ENCODE measurements around the gene SLC12A7.

Gene SLC12A7

DNA sequence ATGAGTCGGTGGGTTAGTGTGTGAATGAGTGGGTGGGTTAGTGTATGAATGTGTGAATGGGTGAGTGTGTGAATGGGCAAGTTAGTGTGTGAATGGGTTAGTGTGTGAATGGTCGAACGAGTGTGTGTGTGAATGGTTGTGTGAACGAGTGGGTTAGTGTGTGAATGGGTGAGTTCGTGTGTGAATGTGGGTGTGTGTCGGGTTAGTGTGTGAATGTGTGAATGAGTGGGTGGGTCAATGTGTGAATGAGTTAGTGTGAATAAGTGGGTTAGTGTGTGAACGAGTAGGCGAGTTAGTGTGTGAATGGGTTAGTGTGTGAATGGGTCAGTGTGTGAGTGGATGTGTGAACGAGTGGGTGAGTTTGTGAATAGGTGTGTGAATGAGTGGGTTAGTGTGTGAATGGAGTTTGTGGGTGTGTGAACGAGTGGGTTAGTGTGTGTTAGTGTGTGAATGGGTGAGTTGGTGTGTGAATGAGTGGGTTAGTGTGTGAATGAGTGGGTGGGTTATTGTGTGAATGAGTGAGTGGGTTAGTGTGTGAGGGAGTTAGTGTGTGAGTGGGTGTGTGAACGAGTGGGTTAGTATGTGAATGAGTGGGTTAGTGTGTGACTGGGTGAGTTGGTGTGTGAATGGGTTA, 64.4 kb downstream of the SLC12A7 start (continued):
- TF ChIP-seq ZNF274 (IDR thresholded peaks at IDR 0.05; ENCODE audit: low read length) (no peak), ZNF274 (tag by site-specific recombination; IDR thresholded peaks at IDR 0.05; ENCODE audit: borderline replicate concordance) (0 out of 2 replicates have a peak, but pooled peaks have one; percentile 9), BCL11B (tag by site-specific recombination; IDR thresholded peaks at IDR 0.05; ENCODE audit: low read depth) (no peak), ZNF114 (tag by site-specific recombination; IDR thresholded peaks at IDR 0.05) (no peak), ZBTB8A (tag by site-specific recombination; IDR thresholded peaks at IDR 0.05) (no peak), ZNF626 (tag by site-specific recombination; IDR thresholded peaks at IDR 0.05) (no peak), GLI2 (tag by site-specific recombination; IDR thresholded peaks at IDR 0.05; ENCODE audit: borderline replicate concordance, low read depth) (no peak), ZNF530 (tag by site-specific recombination; IDR thresholded peaks at IDR 0.05; ENCODE audit: low read depth) (no peak), ZNF37A (tag by site-specific recombination; IDR thresholded peaks at IDR 0.05) (no peak), ZNF140 (tag by site-specific recombination; IDR thresholded peaks at IDR 0.05) (peak; percentile 3; the same call in 1 of the 2 replicates), ZSCAN16 (tag by site-specific recombination; IDR thresholded peaks at IDR 0.05) (no peak), ZNF266 (tag by site-specific recombination; IDR thresholded peaks at IDR 0.05; ENCODE audit: low read depth) (peak; percentile 9; the same call in 1 of the 2 replicates), REPIN1 (tag by site-specific recombination; IDR thresholded peaks at IDR 0.05; ENCODE audit: low read depth) (no peak), ZNF610 (tag by site-specific recombination; IDR thresholded peaks at IDR 0.05; ENCODE audit: borderline replicate concordance) (no peak), ZNF830 (tag by site-specific recombination; IDR thresholded peaks at IDR 0.05; ENCODE audit: low read depth) (no peak), ZNF223 (tag by site-specific recombination; IDR thresholded peaks at IDR 0.05) (no peak), SP7 (tag by site-specific recombination; IDR thresholded peaks at IDR 0.05) (no peak), ZSCAN23 (tag by site-specific recombination; IDR thresholded peaks at IDR 0.05) (no peak), RBAK (tag by site-specific recombination; IDR thresholded peaks at IDR 0.05) (no peak)
- TF ChIP-seq, protein P1, sequence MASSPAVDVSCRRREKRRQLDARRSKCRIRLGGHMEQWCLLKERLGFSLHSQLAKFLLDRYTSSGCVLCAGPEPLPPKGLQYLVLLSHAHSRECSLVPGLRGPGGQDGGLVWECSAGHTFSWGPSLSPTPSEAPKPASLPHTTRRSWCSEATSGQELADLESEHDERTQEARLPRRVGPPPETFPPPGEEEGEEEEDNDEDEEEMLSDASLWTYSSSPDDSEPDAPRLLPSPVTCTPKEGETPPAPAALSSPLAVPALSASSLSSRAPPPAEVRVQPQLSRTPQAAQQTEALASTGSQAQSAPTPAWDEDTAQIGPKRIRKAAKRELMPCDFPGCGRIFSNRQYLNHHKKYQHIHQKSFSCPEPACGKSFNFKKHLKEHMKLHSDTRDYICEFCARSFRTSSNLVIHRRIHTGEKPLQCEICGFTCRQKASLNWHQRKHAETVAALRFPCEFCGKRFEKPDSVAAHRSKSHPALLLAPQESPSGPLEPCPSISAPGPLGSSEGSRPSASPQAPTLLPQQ (tag by site-specific recombination; IDR thresholded peaks at IDR 0.05), result no peak
- TF ChIP-seq, protein P2, sequence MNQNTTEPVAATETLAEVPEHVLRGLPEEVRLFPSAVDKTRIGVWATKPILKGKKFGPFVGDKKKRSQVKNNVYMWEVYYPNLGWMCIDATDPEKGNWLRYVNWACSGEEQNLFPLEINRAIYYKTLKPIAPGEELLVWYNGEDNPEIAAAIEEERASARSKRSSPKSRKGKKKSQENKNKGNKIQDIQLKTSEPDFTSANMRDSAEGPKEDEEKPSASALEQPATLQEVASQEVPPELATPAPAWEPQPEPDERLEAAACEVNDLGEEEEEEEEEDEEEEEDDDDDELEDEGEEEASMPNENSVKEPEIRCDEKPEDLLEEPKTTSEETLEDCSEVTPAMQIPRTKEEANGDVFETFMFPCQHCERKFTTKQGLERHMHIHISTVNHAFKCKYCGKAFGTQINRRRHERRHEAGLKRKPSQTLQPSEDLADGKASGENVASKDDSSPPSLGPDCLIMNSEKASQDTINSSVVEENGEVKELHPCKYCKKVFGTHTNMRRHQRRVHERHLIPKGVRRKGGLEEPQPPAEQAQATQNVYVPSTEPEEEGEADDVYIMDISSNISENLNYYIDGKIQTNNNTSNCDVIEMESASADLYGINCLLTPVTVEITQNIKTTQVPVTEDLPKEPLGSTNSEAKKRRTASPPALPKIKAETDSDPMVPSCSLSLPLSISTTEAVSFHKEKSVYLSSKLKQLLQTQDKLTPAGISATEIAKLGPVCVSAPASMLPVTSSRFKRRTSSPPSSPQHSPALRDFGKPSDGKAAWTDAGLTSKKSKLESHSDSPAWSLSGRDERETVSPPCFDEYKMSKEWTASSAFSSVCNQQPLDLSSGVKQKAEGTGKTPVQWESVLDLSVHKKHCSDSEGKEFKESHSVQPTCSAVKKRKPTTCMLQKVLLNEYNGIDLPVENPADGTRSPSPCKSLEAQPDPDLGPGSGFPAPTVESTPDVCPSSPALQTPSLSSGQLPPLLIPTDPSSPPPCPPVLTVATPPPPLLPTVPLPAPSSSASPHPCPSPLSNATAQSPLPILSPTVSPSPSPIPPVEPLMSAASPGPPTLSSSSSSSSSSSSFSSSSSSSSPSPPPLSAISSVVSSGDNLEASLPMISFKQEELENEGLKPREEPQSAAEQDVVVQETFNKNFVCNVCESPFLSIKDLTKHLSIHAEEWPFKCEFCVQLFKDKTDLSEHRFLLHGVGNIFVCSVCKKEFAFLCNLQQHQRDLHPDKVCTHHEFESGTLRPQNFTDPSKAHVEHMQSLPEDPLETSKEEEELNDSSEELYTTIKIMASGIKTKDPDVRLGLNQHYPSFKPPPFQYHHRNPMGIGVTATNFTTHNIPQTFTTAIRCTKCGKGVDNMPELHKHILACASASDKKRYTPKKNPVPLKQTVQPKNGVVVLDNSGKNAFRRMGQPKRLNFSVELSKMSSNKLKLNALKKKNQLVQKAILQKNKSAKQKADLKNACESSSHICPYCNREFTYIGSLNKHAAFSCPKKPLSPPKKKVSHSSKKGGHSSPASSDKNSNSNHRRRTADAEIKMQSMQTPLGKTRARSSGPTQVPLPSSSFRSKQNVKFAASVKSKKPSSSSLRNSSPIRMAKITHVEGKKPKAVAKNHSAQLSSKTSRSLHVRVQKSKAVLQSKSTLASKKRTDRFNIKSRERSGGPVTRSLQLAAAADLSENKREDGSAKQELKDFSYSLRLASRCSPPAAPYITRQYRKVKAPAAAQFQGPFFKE (tag by site-specific recombination; IDR thresholded peaks at IDR 0.05; ENCODE audit: borderline replicate concordance), result no peak
- TF ChIP-seq, protein P3, sequence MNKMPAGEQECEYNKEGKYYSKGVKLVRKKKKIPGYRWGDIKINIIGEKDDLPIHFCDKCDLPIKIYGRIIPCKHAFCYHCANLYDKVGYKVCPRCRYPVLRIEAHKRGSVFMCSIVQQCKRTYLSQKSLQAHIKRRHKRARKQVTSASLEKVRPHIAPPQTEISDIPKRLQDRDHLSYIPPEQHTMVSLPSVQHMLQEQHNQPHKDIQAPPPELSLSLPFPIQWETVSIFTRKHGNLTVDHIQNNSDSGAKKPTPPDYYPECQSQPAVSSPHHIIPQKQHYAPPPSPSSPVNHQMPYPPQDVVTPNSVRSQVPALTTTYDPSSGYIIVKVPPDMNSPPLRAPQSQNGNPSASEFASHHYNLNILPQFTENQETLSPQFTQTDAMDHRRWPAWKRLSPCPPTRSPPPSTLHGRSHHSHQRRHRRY (tag by site-specific recombination; IDR thresholded peaks at IDR 0.05), result no peak
- TF ChIP-seq, protein P4, sequence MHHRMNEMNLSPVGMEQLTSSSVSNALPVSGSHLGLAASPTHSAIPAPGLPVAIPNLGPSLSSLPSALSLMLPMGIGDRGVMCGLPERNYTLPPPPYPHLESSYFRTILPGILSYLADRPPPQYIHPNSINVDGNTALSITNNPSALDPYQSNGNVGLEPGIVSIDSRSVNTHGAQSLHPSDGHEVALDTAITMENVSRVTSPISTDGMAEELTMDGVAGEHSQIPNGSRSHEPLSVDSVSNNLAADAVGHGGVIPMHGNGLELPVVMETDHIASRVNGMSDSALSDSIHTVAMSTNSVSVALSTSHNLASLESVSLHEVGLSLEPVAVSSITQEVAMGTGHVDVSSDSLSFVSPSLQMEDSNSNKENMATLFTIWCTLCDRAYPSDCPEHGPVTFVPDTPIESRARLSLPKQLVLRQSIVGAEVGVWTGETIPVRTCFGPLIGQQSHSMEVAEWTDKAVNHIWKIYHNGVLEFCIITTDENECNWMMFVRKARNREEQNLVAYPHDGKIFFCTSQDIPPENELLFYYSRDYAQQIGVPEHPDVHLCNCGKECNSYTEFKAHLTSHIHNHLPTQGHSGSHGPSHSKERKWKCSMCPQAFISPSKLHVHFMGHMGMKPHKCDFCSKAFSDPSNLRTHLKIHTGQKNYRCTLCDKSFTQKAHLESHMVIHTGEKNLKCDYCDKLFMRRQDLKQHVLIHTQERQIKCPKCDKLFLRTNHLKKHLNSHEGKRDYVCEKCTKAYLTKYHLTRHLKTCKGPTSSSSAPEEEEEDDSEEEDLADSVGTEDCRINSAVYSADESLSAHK (tag by site-specific recombination; IDR thresholded peaks at IDR 0.05), result no peak
- TF ChIP-seq, protein P5, sequence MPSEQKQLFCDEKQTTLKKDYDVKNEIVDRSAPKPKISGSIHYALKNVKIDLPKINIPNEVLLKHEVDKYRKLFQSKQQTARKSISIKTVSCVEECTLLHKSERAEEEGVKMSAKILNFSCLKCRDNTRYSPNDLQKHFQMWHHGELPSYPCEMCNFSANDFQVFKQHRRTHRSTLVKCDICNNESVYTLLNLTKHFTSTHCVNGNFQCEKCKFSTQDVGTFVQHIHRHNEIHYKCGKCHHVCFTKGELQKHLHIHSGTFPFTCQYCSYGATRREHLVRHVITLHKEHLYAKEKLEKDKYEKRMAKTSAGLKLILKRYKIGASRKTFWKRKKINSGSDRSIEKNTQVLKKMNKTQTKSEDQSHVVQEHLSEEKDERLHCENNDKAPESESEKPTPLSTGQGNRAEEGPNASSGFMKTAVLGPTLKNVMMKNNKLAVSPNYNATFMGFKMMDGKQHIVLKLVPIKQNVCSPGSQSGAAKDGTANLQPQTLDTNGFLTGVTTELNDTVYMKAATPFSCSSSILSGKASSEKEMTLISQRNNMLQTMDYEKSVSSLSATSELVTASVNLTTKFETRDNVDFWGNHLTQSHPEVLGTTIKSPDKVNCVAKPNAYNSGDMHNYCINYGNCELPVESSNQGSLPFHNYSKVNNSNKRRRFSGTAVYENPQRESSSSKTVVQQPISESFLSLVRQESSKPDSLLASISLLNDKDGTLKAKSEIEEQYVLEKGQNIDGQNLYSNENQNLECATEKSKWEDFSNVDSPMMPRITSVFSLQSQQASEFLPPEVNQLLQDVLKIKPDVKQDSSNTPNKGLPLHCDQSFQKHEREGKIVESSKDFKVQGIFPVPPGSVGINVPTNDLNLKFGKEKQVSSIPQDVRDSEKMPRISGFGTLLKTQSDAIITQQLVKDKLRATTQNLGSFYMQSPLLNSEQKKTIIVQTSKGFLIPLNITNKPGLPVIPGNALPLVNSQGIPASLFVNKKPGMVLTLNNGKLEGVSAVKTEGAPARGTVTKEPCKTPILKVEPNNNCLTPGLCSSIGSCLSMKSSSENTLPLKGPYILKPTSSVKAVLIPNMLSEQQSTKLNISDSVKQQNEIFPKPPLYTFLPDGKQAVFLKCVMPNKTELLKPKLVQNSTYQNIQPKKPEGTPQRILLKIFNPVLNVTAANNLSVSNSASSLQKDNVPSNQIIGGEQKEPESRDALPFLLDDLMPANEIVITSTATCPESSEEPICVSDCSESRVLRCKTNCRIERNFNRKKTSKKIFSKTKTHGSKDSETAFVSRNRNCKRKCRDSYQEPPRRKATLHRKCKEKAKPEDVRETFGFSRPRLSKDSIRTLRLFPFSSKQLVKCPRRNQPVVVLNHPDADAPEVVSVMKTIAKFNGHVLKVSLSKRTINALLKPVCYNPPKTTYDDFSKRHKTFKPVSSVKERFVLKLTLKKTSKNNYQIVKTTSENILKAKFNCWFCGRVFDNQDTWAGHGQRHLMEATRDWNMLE (tag by site-specific recombination; conservative IDR thresholded peaks at IDR 0.05; ENCODE audit: low read depth), result no peak
